ENCODE measurements around the gene DLGAP1. TPM values are rescaled to one million over a fixed set of nuclear protein-coding genes. Genes with fewer than 3 reads are reported as not detected.

Gene DLGAP1
- total RNA-seq, 1 donor from 2014 or later = 18.5 TPM

DNA sequence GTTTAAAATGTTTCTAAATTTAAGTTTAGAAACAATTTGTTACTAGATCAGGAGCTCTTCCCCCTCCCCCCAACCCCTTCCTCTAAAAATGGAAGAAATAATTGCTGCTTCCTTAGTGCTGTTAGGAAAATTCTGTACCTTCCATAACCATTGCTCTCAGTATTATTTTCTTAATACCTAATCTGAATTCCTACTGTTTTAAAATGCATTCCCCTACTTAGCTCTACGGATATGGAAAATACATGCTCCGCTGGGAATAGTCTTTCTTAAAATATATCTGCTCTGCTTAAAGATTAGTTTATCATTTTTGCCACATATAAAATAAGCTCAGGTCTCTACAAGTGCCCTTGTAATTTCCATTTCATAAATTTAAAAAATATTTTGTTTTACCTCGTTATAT is 789.9 kb downstream of the DLGAP1 start:
- H3K9ac ChIP-seq = no peak overlapping the region
- no peaks in the 10 kb centered on the region for H3K79me2 ChIP-seq (ENCODE audit: low read depth)
- peaks cover 5% of the 10 kb centered on the region for H3K36me3 Mint-ChIP-seq
- peak overlapping the region; percentile 86 for H3K27ac Mint-ChIP-seq
- no peak for DNase-seq (ENCODE audit: low spot score)
- peak overlapping the region; percentile 39 for H3K4me3 ChIP-seq
- TF ChIP-seq EZH2 (IDR thresholded peaks at IDR 0.05) = no peak
- TF ChIP-seq, protein P1, sequence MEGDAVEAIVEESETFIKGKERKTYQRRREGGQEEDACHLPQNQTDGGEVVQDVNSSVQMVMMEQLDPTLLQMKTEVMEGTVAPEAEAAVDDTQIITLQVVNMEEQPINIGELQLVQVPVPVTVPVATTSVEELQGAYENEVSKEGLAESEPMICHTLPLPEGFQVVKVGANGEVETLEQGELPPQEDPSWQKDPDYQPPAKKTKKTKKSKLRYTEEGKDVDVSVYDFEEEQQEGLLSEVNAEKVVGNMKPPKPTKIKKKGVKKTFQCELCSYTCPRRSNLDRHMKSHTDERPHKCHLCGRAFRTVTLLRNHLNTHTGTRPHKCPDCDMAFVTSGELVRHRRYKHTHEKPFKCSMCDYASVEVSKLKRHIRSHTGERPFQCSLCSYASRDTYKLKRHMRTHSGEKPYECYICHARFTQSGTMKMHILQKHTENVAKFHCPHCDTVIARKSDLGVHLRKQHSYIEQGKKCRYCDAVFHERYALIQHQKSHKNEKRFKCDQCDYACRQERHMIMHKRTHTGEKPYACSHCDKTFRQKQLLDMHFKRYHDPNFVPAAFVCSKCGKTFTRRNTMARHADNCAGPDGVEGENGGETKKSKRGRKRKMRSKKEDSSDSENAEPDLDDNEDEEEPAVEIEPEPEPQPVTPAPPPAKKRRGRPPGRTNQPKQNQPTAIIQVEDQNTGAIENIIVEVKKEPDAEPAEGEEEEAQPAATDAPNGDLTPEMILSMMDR (IDR thresholded peaks at IDR 0.05) = no peak
- no peak for TF ChIP-seq EZH2phosphoT487 (IDR thresholded peaks at IDR 0.05)
- peaks cover 4% of the 10 kb centered on the region for H3K27me3 Mint-ChIP-seq (ENCODE audit: insufficient read depth, low read depth)
- H3K4me1 ChIP-seq = peaks cover 22% of the 10 kb centered on the region
- peaks cover 41% of the 10 kb centered on the region for H3K4me1 Mint-ChIP-seq
- H3F3A ChIP-seq (ENCODE audit: low read depth) = peaks cover 48% of the 10 kb centered on the region
- H2AFZ ChIP-seq (replicated peaks) = no peak overlapping the region
- H3K4me2 ChIP-seq = peak overlapping the region; percentile 74
- H3K4me3 Mint-ChIP-seq = peak overlapping the region; percentile 78
- no peaks in the 10 kb centered on the region for H3K36me3 ChIP-seq
- H3K27ac ChIP-seq = peak overlapping the region; percentile 91
- H3K9me3 Mint-ChIP-seq = peaks cover 20% of the 10 kb centered on the region
- H3K27me3 ChIP-seq = no peaks in the 10 kb centered on the region
- no peaks in the 10 kb centered on the region for H4K20me1 ChIP-seq (ENCODE audit: low read depth)
- H3K9me3 ChIP-seq (ENCODE audit: low read depth) = no peaks in the 10 kb centered on the region

DNA sequence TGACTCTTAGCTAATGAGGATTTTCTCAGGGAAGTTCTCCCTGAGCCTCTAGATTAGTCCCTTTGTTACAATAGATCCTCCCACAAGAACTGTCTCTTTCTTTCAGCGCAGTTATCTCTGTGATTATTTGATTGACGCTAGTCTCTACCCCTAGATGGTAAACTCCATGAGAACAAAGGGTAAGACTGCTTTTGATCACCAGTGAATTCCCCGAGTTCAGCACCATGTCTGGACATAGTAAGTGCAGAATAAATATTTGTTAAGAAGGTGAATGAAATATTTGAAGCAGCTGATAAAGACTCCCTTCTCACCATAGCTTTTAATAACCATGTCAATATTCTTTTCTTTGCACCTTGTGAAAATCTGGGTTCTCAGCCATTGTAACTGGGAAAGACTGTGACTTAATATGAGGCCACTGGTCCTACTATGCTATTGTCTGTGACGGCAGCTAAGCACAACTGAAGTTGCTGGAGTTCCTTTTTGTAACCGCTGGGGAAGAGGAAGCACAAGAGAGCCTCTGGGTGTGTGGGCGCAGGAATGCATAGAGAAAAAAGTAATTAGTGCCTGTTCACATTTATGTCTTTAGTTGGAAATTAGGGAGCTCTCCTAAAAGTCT is 790.4 kb downstream of the DLGAP1 start:
- H3K27me3 Mint-ChIP-seq (ENCODE audit: insufficient read depth, low read depth) = peaks cover 4% of the 10 kb centered on the region
- peak; percentile 86 for DNase-seq (ENCODE audit: low spot score)
- peaks cover 22% of the 10 kb centered on the region for H3K4me1 ChIP-seq
- H3K27me3 ChIP-seq = no peaks in the 10 kb centered on the region
- no peaks in the 10 kb centered on the region for H3K9me3 ChIP-seq (ENCODE audit: low read depth)
- peak overlapping the region; percentile 51 for H3K4me3 Mint-ChIP-seq
- peak overlapping the region; percentile 91 for H3K27ac ChIP-seq
- H3K27ac Mint-ChIP-seq = peak overlapping the region; percentile 86
- no peaks in the 10 kb centered on the region for H3K36me3 ChIP-seq
- no peaks in the 10 kb centered on the region for H3K79me2 ChIP-seq (ENCODE audit: low read depth)
- peaks cover 44% of the 10 kb centered on the region for H3K4me1 Mint-ChIP-seq
- H3F3A ChIP-seq (ENCODE audit: low read depth) = peaks cover 48% of the 10 kb centered on the region
- TF ChIP-seq, protein P1 (IDR thresholded peaks at IDR 0.05) = peak; percentile 29
- TF ChIP-seq EZH2phosphoT487 (IDR thresholded peaks at IDR 0.05) = no peak
- peaks cover 7% of the 10 kb centered on the region for H3K36me3 Mint-ChIP-seq
- H3K4me2 ChIP-seq = peak overlapping the region; percentile 74
- no peak overlapping the region for H2AFZ ChIP-seq (replicated peaks)
- H3K9me3 Mint-ChIP-seq = peaks cover 20% of the 10 kb centered on the region
- H3K9ac ChIP-seq = no peak overlapping the region
- H3K4me3 ChIP-seq = peak overlapping the region; percentile 39
- no peaks in the 10 kb centered on the region for H4K20me1 ChIP-seq (ENCODE audit: low read depth)

DNA sequence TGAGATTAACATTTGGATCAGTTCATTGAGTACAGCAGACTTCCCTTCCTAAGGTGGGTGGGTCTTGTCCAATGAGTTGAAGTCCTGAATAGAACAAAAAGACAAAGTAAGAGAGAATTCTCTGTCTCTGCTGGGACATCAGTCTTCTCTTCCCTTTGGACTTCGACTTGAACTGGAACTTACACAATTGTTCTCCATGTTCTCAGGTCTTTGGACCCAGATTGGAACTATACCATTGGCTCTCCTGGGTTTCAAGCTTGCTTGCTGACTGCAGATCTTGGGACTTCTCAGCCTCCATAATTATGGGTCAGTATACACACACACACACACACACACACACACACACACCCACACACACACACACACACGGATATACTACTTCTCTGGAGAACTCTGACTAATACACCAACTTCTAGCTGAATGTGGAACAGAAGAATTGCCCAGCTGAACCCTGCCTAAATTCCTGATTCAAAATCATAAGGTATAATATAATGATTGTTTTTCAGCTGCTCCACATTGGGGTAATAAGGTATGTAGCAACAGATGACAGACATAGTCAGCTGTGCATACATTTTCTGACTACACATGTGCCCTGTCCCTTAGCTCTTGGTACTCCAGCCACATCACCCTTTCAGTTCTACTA is 791.1 kb downstream of the DLGAP1 start:
- Histone ChIP-seq H3K9me3 (ENCODE audit: low read depth) (no peaks in the 10 kb centered on the region), H2AFZ (replicated peaks) (no peak overlapping the region), H3K4me1 (peaks cover 22% of the 10 kb centered on the region), H3K4me3 (no peak overlapping the region), H3K27ac (peak overlapping the region; percentile 91), H3K4me2 (peak overlapping the region; percentile 74), H3K9ac (no peak overlapping the region), H3F3A (ENCODE audit: low read depth) (peaks cover 48% of the 10 kb centered on the region), H4K20me1 (ENCODE audit: low read depth) (no peaks in the 10 kb centered on the region), H3K79me2 (ENCODE audit: low read depth) (no peaks in the 10 kb centered on the region), H3K36me3 (no peaks in the 10 kb centered on the region), H3K27me3 (no peaks in the 10 kb centered on the region)
- peaks cover 7% of the 10 kb centered on the region for H3K36me3 Mint-ChIP-seq
- peak overlapping the region; percentile 51 for H3K4me3 Mint-ChIP-seq
- H3K9me3 Mint-ChIP-seq = peaks cover 20% of the 10 kb centered on the region
- H3K27me3 Mint-ChIP-seq (ENCODE audit: insufficient read depth, low read depth) = peaks cover 4% of the 10 kb centered on the region
- peak overlapping the region; percentile 86 for H3K27ac Mint-ChIP-seq
- no peak for DNase-seq (ENCODE audit: low spot score)
- peaks cover 45% of the 10 kb centered on the region for H3K4me1 Mint-ChIP-seq
- TF ChIP-seq, protein P1 (IDR thresholded peaks at IDR 0.05) = no peak
- TF ChIP-seq EZH2phosphoT487 (IDR thresholded peaks at IDR 0.05) (no peak), EZH2 (IDR thresholded peaks at IDR 0.05) (no peak)
